H9 (cell line): ENCODE results near the gene ARID1B. TPM values are rescaled to one million over a fixed set of nuclear protein-coding genes. Genes with fewer than 3 reads are reported as not detected.
A peak's percentile ranks its signal among the peaks of the same experiment; 100 is the strongest.

Experiments
- DNase-seq: peaks from one replicate; pipeline ENCODE4 v3.0.0-alpha.2; 2017
- H2AFZ ChIP-seq: one replicate; pipeline ENCODE4 v1.6.1; 2013; ENCODE audit warnings: mild to moderate bottlenecking, low read length, control low read depth, moderate library complexity
- H2AK5ac ChIP-seq: 2 replicates; pipeline ENCODE4 v1.6.1; 2013; ENCODE audit warnings: low read length, control low read depth, mixed read lengths; ENCODE audit not compliant: insufficient read length
- H2BK120ac ChIP-seq: one replicate; pipeline ENCODE4 v1.6.1; 2013; ENCODE audit warnings: low read depth, mild to moderate bottlenecking, low read length, control low read depth, inconsistent platforms; ENCODE audit not compliant: poor library complexity, severe bottlenecking
- H2BK12ac ChIP-seq: 2 replicates; pipeline ENCODE4 v1.6.1; 2013; ENCODE audit warnings: low read length, control low read depth, mixed read lengths, low read depth; ENCODE audit not compliant: insufficient read length
- H2BK15ac ChIP-seq: 2 replicates; pipeline ENCODE4 v1.6.1; 2013; ENCODE audit warnings: low read depth, low read length, control low read depth
- H2BK20ac ChIP-seq: one replicate; pipeline ENCODE4 v1.6.1; 2013; ENCODE audit warnings: low read depth, mild to moderate bottlenecking, low read length, control low read depth, inconsistent platforms; ENCODE audit not compliant: poor library complexity, severe bottlenecking
- H2BK5ac ChIP-seq: 2 replicates; pipeline ENCODE4 v1.6.1; 2013; ENCODE audit warnings: low read length, control low read depth, mixed read lengths; ENCODE audit not compliant: insufficient read length
- H3K14ac ChIP-seq: 2 replicates; pipeline ENCODE4 v1.6.1; 2013; ENCODE audit warnings: low read length, control low read depth; ENCODE audit not compliant: insufficient read depth
- H3K18ac ChIP-seq: 2 replicates; pipeline ENCODE4 v1.6.1; 2013; ENCODE audit warnings: low read depth, mild to moderate bottlenecking, mixed read lengths, low read length, control low read depth; ENCODE audit not compliant: insufficient read length
- H3K23ac ChIP-seq: 2 replicates; pipeline ENCODE4 v1.6.1; 2013; ENCODE audit warnings: low read length, control low read depth, mixed read lengths, low read depth; ENCODE audit not compliant: insufficient read length
- H3K23me2 ChIP-seq: 2 replicates; pipeline ENCODE4 v1.6.1; 2013; ENCODE audit warnings: low read depth, mild to moderate bottlenecking, mixed read lengths, low read length, control low read depth; ENCODE audit not compliant: insufficient read length, poor library complexity, severe bottlenecking
- H3K27ac ChIP-seq: 2 replicates; pipeline ENCODE4 v1.5.1; 2013; ENCODE audit warnings: low read length, control low read depth, mixed read lengths, low read depth; ENCODE audit not compliant: insufficient read length
- H3K27me3 ChIP-seq: 2 replicates; pipeline ENCODE4 v1.6.1; 2013; ENCODE audit warnings: low read length, control low read depth, inconsistent platforms; ENCODE audit not compliant: insufficient read depth
- H3K4ac ChIP-seq: 2 replicates; pipeline ENCODE4 v1.6.1; 2013; ENCODE audit warnings: low read depth, mild to moderate bottlenecking, control low read depth, inconsistent platforms, low read length, moderate library complexity
- H3K4me1 ChIP-seq: 2 replicates; pipeline ENCODE4 v1.6.1; 2013; ENCODE audit warnings: low read length, control low read depth, inconsistent platforms; ENCODE audit not compliant: insufficient read depth
- H3K4me2 ChIP-seq: 2 replicates; pipeline ENCODE4 v1.6.1; 2013; ENCODE audit warnings: low read length, control low read depth, mixed read lengths; ENCODE audit not compliant: insufficient read length, insufficient read depth
- H3K56ac ChIP-seq: 2 replicates; pipeline ENCODE4 v1.6.1; 2013; ENCODE audit warnings: low read depth, mild to moderate bottlenecking, mixed read lengths, low read length, control low read depth; ENCODE audit not compliant: insufficient read length
- H3K79me1 ChIP-seq: 2 replicates; pipeline ENCODE4 v1.6.1; 2013; ENCODE audit warnings: low read depth, mild to moderate bottlenecking, moderate library complexity, low read length, control low read depth, inconsistent platforms; ENCODE audit not compliant: insufficient read depth, poor library complexity, severe bottlenecking
- H3K79me2 ChIP-seq: 2 replicates; pipeline ENCODE4 v1.6.1; 2013; ENCODE audit warnings: low read length, control low read depth, inconsistent platforms; ENCODE audit not compliant: insufficient read depth
- H3K9ac ChIP-seq: 2 replicates; pipeline ENCODE4 v1.6.1; 2013; ENCODE audit warnings: low read length, control low read depth, mixed read lengths; ENCODE audit not compliant: insufficient read length; ENCODE audit errors: extremely low read depth
- H3K9me3 ChIP-seq: one replicate; pipeline ENCODE4 v1.6.1; 2013; ENCODE audit warnings: low read depth, low read length, inconsistent platforms; ENCODE audit not compliant: control insufficient read depth
- H3T11ph ChIP-seq: one replicate; pipeline ENCODE4 v1.6.1; 2013; ENCODE audit warnings: mild to moderate bottlenecking, low read length, control low read depth, inconsistent platforms
- H4K20me1 ChIP-seq: one replicate; pipeline ENCODE4 v1.6.1; 2013; ENCODE audit not compliant: control insufficient read depth, insufficient read length, insufficient read depth
- H4K5ac ChIP-seq: 2 replicates; pipeline ENCODE4 v1.6.1; 2013; ENCODE audit warnings: low read depth, mild to moderate bottlenecking, mixed read lengths, low read length, control low read depth; ENCODE audit not compliant: insufficient read length
- H4K8ac ChIP-seq: replicated peaks from 2 replicates; pipeline ENCODE4 v1.6.1; 2013; ENCODE audit warnings: low read length, control low read depth, mixed read lengths, low read depth; ENCODE audit not compliant: insufficient read length
- H4K91ac ChIP-seq: 2 replicates; pipeline ENCODE4 v1.6.1; 2013; ENCODE audit warnings: low read depth, mild to moderate bottlenecking, moderate library complexity, mixed read lengths, low read length, control low read depth; ENCODE audit not compliant: insufficient read length
- H3K27ac Mint-ChIP-seq, 3 experiments: 2 replicates in 2 of 3; 3 replicates in 1 of 3; pipeline ENCODE4 v1.8.0; 2020 to 2021; ENCODE audit warnings: mixed read lengths in 3 of 3, mild to moderate bottlenecking in 1 of 3, moderate library complexity in 1 of 3
- H3K27me3 Mint-ChIP-seq: 2 replicates; pipeline ENCODE4 v1.8.0; 2021; ENCODE audit warnings: low read depth, mild to moderate bottlenecking, moderate library complexity, mixed read lengths
- H3K36me3 Mint-ChIP-seq, 3 experiments: 2 replicates in 2 of 3; 3 replicates in 1 of 3; pipeline ENCODE4 v1.8.0; 2020 to 2021; ENCODE audit warnings: low read depth in 3 of 3, mixed read lengths in 3 of 3; ENCODE audit not compliant: insufficient read depth in 1 of 3
- H3K4me1 Mint-ChIP-seq, 2 experiments: 2 replicates each; pipeline ENCODE4 v1.8.0; 2020; ENCODE audit warnings: mixed read lengths in 2 of 2
- H3K4me3 Mint-ChIP-seq, 2 experiments: 2 replicates in 1 of 2; 3 replicates in 1 of 2; pipeline ENCODE4 v1.8.0; 2020 to 2021; ENCODE audit warnings: mild to moderate bottlenecking in 2 of 2, mixed read lengths in 2 of 2, moderate library complexity in 1 of 2
- H3K9me3 Mint-ChIP-seq, 2 experiments: 2 replicates in 1 of 2; 3 replicates in 1 of 2; pipeline ENCODE4 v1.8.0; 2020; ENCODE audit warnings: mild to moderate bottlenecking in 2 of 2, mixed read lengths in 2 of 2, moderate library complexity in 1 of 2
- CTCF ChIP-seq: fragments of 200-600 bp; sonication (generic); conservative IDR thresholded peaks from 3 replicates; pipeline ENCODE4 v1.8.0; 2021; ENCODE audit warnings: antibody characterized with exemption, mild to moderate bottlenecking
- WGBS: extraction: QIAGEN DNeasy Blood & Tissue Kit; methylation state at CpG from one replicate; pipeline ENCODE4 v1.1.7; 2013; ENCODE audit warnings: missing lambda C conversion rate, low lambda C conversion rate, mixed read lengths; ENCODE audit not compliant: insufficient read length; ENCODE audit errors: extremely low coverage; 5-methylcytosine and 5-hydroxymethylcytosine counted together
- total RNA-seq: library from RNA; stranded (reverse); gene quantifications from 2 replicates; pipeline ENCODE4 v1.2.1, GENCODE V29; 2021

ARID1B gene
- total RNA-seq, 1 experiment from 2014 or later = 88.2 TPM

DNA sequence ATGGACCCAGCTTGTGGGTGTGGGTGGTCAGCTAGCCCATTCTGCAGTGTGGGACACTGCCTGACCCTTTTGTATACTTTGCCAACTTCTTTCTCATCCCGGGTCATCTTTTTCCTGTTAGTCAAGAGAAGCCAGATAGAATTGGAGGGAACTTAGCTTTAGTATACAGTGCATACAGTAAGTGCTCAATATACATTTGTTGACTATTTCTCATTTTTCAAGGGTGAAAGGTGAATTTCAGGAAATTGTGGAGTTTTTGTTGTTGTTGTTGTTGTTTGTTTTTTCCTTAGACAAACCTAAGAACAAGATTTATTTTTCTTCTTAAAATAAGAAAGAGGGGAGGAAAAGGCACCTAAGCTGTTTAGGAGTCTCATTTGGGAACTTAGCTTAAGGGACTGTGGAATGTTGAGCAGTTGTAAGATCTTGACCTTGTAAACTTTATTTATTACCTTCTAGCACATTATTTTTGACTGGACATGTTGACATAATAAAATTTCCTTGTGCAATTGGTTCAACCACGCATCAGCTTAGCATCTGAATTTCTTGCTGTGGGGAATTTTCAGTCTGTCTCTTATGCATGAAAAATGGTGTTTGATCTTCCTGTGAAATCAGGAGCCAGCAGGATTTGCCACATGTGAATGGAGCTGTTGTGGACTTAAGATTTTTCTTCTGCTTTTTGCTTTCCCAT, 113.6 kb downstream of the ARID1B start:
- H3T11ph ChIP-seq = no peak overlapping the region
- H3K4ac ChIP-seq = no peak overlapping the region
- no peak for TF ChIP-seq CTCF
- no peak overlapping the region for H2BK15ac ChIP-seq
- H3K36me3 Mint-ChIP-seq = peaks cover 0 to 3% (median 0%) of the 10 kb centered on the region in 3 experiments; a peak in 1 of 7 replicates
- H3K27ac Mint-ChIP-seq = peak overlapping the region; percentile 34 to 72 (median 70); a peak in 5 of 7 replicates
- no peak overlapping the region for H2BK5ac ChIP-seq
- no peak overlapping the region for H3K23ac ChIP-seq
- H3K27ac ChIP-seq = no peak overlapping the region
- H3K9me3 ChIP-seq = no peaks in the 10 kb centered on the region
- no peak overlapping the region for H2AFZ ChIP-seq
- peaks cover 4% of the 10 kb centered on the region; the same call in 1 of the 2 replicates for H3K4me1 ChIP-seq
- H3K9me3 Mint-ChIP-seq = no peaks in the 10 kb centered on the region
- H4K20me1 ChIP-seq = no peaks in the 10 kb centered on the region
- no peak overlapping the region for H2BK12ac ChIP-seq
- H3K56ac ChIP-seq = no peak overlapping the region
- no CpG with 5 or more reads among the region's 2 CpGs for WGBS
- H2BK20ac ChIP-seq = no peak overlapping the region
- H3K18ac ChIP-seq = no peak overlapping the region
- H3K4me3 Mint-ChIP-seq = no peak overlapping the region
- no peak overlapping the region for H2AK5ac ChIP-seq
- no peak overlapping the region for H3K4me2 ChIP-seq
- no peak overlapping the region for H3K9ac ChIP-seq
- DNase-seq = no peak
- peaks cover 53 to 56% of the 10 kb centered on the region in 2 experiments for H3K4me1 Mint-ChIP-seq
- H3K23me2 ChIP-seq = no peaks in the 10 kb centered on the region
- no peak overlapping the region for H4K5ac ChIP-seq
- H3K27me3 ChIP-seq = no peaks in the 10 kb centered on the region
- H3K27me3 Mint-ChIP-seq = no peaks in the 10 kb centered on the region
- no peak overlapping the region for H4K8ac ChIP-seq
- peaks cover 6% of the 10 kb centered on the region for H3K79me1 ChIP-seq
- H4K91ac ChIP-seq = no peak overlapping the region
- H2BK120ac ChIP-seq = no peak overlapping the region
- peaks cover 17% of the 10 kb centered on the region for H3K79me2 ChIP-seq
- no peak overlapping the region for H3K14ac ChIP-seq
